ENCODE results near the gene BZW1. TPM values are rescaled to one million over a fixed set of nuclear protein-coding genes. Genes with fewer than 3 reads are reported as not detected.

The BZW1 gene
- total RNA-seq, 1 donor from 2014 or later, result 302 TPM

GRCh38 chr2:200828104-200828503 lies 16.4 kb downstream of the BZW1 start:
- no peaks in the 10 kb centered on the region for H3K36me3 Mint-ChIP-seq (ENCODE audit: low read depth, unreplicated experiment)
- H3K27me3 Mint-ChIP-seq (ENCODE audit: unreplicated experiment), result peaks cover 2% of the 10 kb centered on the region
- TF ChIP-seq CTCF (IDR thresholded peaks at IDR 0.05; ENCODE audit: unreplicated experiment), result no peak
- H3K4me3 Mint-ChIP-seq (ENCODE audit: unreplicated experiment), result no peak overlapping the region
- peak overlapping the region; percentile 27 for H3K27ac Mint-ChIP-seq (ENCODE audit: unreplicated experiment)
- H3K9me3 Mint-ChIP-seq (ENCODE audit: unreplicated experiment), result no peaks in the 10 kb centered on the region
- peaks cover 6% of the 10 kb centered on the region for H3K4me1 Mint-ChIP-seq (ENCODE audit: unreplicated experiment)
- DNase-seq (ENCODE audit: low spot score), result no peak

- Mint-ChIP-seq H3K27me3 (ENCODE audit: unreplicated experiment) (peaks cover 2% of the 10 kb centered on the region), H3K9me3 (ENCODE audit: unreplicated experiment) (no peaks in the 10 kb centered on the region), H3K4me1 (ENCODE audit: unreplicated experiment) (peaks cover 6% of the 10 kb centered on the region), H3K36me3 (ENCODE audit: low read depth, unreplicated experiment) (no peaks in the 10 kb centered on the region), H3K27ac (ENCODE audit: unreplicated experiment) (peak overlapping the region; percentile 72), H3K4me3 (ENCODE audit: unreplicated experiment) (no peak overlapping the region)
- no peak for TF ChIP-seq CTCF (IDR thresholded peaks at IDR 0.05; ENCODE audit: unreplicated experiment)
- DNase-seq (ENCODE audit: low spot score), result no peak
These were observed 17.0 kb downstream of the BZW1 start for GRCh38 chr2:200828572-200829257.

- Mint-ChIP-seq H3K36me3 (ENCODE audit: low read depth, unreplicated experiment) (no peaks in the 10 kb centered on the region), H3K27me3 (ENCODE audit: unreplicated experiment) (peaks cover 2% of the 10 kb centered on the region), H3K9me3 (ENCODE audit: unreplicated experiment) (no peaks in the 10 kb centered on the region), H3K27ac (ENCODE audit: unreplicated experiment) (peak overlapping the region; percentile 72), H3K4me1 (ENCODE audit: unreplicated experiment) (peaks cover 6% of the 10 kb centered on the region), H3K4me3 (ENCODE audit: unreplicated experiment) (no peak overlapping the region)
- DNase-seq (ENCODE audit: low spot score), result no peak
- no peak for TF ChIP-seq CTCF (IDR thresholded peaks at IDR 0.05; ENCODE audit: unreplicated experiment)
These were observed 17.5 kb downstream of the BZW1 start for GRCh38 chr2:200829258-200829655.

GRCh38 chr2:200834701-200835100 lies 23.0 kb downstream of the BZW1 start:
- H3K4me3 Mint-ChIP-seq (ENCODE audit: unreplicated experiment), result no peak overlapping the region
- H3K9me3 Mint-ChIP-seq (ENCODE audit: unreplicated experiment), result no peaks in the 10 kb centered on the region
- H3K27me3 Mint-ChIP-seq (ENCODE audit: unreplicated experiment), result peaks cover 2% of the 10 kb centered on the region
- H3K27ac Mint-ChIP-seq (ENCODE audit: unreplicated experiment), result no peak overlapping the region
- no peak for TF ChIP-seq CTCF (IDR thresholded peaks at IDR 0.05; ENCODE audit: unreplicated experiment)
- H3K4me1 Mint-ChIP-seq (ENCODE audit: unreplicated experiment), result peaks cover 6% of the 10 kb centered on the region
- H3K36me3 Mint-ChIP-seq (ENCODE audit: low read depth, unreplicated experiment), result peaks cover 5% of the 10 kb centered on the region
- DNase-seq (ENCODE audit: low spot score), result no peak

- H3K9me3 Mint-ChIP-seq (ENCODE audit: unreplicated experiment), result no peaks in the 10 kb centered on the region
- no peak overlapping the region for H3K27ac Mint-ChIP-seq (ENCODE audit: unreplicated experiment)
- no peak overlapping the region for H3K4me3 Mint-ChIP-seq (ENCODE audit: unreplicated experiment)
- no peaks in the 10 kb centered on the region for H3K27me3 Mint-ChIP-seq (ENCODE audit: unreplicated experiment)
- no peak for TF ChIP-seq CTCF (IDR thresholded peaks at IDR 0.05; ENCODE audit: unreplicated experiment)
- H3K4me1 Mint-ChIP-seq (ENCODE audit: unreplicated experiment), result no peaks in the 10 kb centered on the region
- no peak for DNase-seq (ENCODE audit: low spot score)
- H3K36me3 Mint-ChIP-seq (ENCODE audit: low read depth, unreplicated experiment), result peaks cover 5% of the 10 kb centered on the region
These were observed 27.8 kb downstream of the BZW1 start for GRCh38 chr2:200839513-200839912.
